Measurements from ENCODE around the gene MAP4K4.
"Not testable (repeated sequence)": the region's sequence is repeated elsewhere in the genome, so short reads cannot be mapped to it uniquely, and the experiment has no call there.

Gene MAP4K4

DNA sequence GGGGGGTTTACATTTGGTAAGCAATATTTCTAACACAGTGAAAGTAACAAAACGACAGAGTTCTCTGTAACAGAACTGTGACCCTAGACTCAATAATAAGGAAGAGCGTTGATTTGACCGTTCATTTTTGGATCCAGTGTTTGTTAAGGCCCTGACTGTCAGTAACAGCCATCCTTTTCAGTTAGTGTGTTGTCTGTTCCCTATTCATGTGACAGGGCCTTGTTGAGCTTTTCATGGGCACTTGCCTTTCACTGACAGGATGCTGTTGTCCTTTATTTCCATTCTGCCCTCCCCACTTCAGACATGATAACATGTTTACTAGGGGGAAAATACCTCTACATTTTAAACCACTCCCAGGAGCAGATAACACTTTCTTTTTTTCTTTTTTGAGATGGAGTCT, 45.8 kb downstream of the MAP4K4 start:
- DNase-seq (ENCODE audit: low spot score) = no peak

DNA sequence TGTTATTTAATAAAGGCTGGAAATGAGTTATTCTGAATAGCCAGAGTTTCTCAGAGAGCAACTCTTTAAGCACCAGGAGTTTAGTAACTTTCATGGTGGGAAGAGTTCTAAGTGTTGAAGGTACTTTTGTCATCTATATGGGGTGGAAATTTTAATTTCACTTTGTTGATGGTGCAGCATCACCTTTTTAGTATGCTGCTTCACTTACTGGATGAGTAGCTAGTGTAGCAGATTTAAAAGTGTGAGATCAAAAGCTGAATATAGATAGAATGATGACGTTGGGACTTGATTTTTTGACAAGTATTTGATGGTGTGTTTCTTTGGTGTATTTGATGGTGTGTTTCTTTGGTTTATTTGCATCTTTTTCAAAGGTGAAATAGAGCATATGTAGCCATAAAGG, 47.3 kb downstream of the MAP4K4 start:
- no peak for DNase-seq (ENCODE audit: low spot score)

DNA sequence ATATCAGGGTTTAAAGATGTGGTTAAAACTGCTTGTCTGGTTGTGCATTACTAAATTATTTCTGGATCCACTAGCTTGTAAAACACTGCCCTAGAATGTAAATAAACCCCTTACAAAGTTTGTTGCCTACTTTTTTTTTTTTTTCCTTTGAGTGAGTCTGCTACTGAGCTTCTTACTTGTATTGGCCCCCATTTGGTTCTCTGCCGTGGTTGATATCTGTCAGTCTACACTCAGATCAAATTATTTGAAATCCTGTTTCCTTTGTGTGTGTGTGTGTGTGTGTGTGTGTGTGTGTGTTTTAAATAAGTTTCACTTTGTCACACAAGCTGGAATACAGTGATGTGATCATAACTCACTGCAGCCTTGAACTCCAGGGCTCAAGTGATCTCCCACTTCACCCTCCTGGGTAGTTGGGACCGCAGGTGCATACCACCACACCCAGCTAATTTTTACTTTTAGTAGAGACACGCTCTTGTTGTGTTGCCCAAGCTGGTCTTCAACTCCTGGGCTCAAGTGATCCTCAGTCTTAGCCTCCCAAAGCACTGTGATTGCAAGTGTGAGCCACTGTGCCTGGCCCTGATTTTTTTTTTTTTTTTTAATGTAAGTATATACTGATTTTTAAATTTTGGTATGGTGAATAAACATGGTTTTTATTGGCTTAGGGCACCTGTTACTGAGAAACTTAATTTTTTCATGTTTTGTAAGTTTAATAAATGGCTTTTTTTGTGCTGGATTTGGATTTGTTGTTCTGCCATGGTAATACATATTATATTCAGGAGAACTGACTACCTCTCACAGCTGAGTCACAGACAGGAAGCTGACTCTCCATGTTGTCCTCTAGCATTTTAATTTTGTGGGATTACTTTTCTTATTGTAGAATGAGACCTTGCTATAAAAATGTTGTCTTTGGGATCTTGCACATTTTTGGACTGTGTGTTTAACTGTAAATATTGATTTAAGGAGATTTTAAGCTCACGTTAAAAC, 48.5 kb downstream of the MAP4K4 start:
- DNase-seq (ENCODE audit: low spot score) = peak; percentile 79

DNA sequence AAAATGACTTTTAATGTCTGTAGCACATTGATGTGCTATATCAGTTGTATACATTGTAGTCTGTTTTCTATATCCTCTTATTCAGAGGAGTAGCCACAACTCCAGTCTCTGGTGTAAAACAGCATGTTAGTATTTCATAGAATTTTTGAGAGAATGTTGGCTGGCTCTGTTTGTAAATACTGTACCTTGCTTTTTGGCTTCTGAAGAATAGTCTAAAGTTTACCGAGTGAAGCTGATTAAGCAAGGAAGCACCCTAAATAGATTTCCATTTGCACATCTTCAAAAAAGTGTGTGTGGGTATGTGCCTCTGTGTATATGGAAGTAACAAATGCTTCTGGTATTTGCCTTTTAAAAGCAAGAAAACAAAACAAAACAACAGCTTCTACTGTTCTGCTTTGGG, 50.5 kb downstream of the MAP4K4 start:
- no peak for DNase-seq (ENCODE audit: low spot score)

DNA sequence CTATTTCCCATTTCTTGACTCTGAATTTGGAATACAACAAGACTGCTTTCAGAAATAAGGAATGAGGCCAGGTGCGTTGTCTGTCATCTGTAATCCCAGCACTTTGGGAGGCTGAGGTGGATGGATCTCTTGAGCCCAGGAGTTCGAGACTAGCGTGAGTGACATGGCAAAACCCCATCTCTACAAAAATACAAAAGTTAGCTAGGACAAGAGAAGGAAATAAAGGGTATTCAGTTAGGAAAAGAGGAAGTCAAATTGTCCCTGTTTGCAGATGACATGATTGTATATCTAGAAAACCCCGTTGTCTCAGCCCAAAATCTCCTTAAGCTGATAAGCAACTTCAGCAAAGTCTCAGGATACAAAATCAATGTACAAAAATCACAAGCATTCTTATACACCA, 51.0 kb downstream of the MAP4K4 start:
- DNase-seq (ENCODE audit: low spot score) = not testable (repeated sequence)

DNA sequence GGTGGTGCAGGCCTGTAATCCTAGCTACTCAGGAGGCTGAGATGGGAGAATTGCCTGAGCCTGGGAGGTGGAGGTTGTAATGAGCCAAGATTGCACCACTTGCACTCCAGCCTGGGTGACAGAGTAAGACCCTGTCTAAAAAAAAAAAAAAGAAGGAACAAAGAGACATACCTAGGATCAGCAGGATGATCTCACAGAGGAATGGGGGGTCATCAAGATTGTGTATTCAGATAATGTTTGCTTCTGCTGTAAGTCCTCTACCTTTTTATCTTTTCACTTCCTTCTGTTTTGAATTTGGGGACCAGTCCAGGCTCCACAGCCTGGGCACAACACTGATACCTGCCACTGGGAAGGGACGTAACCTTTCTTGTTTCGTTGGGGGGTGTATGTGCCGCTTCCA, 53.2 kb downstream of the MAP4K4 start:
- no peak for DNase-seq (ENCODE audit: low spot score)

DNA sequence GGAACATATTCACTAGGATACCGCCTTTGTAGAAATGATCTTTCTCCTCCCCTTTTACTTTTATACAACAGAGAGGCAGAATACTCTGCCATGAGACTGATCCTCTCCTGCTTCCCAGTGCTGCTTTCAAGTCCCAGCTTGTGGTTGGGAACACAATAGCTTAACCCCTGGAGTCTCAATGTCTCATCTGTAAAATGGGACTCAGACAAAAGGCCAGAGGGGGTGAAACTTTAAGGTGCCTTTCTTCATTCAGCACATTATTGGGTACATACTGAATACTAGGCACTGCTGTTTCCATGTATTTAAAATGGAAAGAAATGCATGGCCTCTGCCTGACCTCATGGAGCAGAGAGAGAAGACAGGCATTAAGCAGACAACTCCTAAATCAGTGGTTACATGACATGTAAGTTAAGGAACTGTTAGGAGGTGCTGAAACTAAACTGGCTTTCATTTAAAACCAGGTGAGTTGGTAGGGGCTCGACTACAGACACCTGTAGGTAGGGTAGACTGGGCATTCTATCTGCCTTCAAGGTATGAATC, 53.8 kb downstream of the MAP4K4 start:
- DNase-seq (ENCODE audit: low spot score) = no peak

DNA sequence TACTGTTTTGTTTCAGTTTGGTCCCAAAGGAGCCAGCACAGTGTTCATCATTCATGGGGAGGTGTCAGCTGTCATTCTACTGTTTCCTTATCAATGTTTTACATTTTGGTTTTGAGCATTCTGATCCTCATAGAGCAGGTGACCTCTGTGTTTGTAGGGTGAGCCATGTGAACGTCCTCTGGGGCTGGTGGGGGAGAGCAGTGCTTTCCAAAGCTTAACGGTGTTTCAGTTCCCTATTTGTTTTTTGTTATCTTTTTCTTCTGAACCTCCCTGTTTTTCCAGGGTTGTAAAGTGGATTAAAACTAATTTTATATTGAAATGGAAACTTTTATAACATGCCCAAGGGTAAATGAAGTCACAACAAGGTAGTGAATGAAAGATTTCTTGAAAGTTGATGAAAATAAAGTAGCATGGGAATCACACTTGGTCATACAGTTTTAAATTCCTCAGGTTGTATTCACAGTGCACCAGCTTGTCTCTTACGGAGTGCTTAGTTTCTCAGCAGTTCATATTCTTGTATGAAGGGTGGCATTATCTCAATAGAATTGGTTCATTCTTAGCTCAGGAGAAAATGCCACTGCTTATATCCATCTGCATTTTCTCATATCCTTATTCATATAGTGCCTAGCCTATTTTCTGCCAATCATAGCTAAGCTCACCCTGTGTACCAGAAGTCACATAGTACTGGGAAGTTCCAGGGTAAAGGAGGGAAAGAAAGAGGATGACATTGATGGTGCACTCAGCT, 54.5 kb downstream of the MAP4K4 start:
- DNase-seq (ENCODE audit: low spot score) = no peak

DNA sequence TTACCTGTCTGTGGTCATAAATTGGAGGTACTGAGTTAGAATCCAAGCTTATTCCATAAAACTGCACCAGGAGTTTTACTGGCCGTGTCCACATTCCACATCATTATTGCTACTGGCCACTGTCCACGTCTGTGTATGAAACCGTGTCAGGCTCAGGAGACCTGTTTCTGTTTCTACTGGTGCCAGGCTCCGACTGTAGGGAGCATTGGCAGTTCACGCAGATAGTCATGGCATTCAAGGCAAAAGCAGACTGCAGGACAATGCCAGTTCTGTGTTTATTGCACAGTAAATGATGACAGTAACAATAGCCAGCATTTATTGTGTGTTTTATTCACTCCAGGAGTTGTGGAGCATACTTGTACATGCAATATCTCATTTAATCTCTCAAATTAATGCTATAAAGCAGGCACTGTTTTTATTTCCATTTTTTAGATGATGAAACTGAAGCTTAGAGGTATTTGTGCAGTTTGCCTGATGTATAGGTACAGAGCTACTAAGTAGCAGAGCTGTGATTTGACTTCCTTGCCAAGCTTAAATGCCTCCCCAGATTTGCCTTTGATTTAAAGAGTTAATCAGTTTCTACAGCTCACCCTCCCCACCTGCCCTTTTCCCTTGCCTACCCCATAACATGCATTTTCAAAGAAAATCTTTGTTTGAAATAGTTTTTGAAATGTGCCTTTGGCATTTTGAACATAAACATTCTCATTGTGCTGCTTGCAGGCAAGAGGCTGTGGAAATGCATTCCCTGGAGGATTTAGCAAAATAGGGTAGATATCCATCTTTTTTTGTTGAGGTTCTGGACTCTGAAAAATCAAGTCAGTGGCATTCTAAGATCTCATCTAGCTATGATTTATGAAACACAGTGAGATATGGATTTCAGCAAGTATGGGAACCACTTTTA, 55.5 kb downstream of the MAP4K4 start:
- DNase-seq (ENCODE audit: low spot score) = no peak

DNA sequence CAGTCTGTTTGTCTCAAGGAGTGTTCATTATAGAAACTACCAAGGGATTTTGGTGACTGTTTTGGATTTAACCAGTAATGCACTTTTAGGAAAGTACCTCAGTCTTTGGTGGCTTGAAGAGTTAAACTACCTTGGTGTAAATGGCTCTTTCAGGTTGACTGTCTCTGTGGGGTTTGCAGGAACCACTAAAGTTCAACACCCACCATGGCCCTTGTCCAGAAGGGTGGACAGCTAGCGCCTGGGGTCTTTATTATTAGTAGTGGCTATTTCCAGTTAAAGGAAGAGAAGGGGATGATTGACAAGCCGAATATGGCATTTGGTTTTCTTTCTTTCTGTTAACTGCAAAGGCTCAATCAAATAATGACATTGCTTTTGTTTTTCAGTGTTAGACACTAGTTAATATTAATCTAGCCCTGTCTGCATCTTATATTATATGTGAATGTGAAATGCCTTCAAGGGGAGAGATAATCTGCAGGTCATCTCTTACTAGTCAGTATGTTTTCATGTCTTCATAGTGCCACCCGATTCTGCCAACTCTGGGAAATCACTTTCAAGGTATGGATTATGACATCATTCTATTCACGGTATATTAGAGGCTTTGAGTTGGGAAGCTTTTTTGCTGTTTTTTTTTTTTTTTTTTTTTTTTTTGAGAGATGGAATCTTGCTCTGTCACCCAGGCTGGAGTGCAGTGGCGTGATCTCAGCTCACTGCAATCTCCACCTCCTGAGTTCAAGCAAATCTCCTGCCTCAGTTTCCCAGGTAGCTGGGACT, 56.4 kb downstream of the MAP4K4 start:
- no peak for DNase-seq (ENCODE audit: low spot score)

DNA sequence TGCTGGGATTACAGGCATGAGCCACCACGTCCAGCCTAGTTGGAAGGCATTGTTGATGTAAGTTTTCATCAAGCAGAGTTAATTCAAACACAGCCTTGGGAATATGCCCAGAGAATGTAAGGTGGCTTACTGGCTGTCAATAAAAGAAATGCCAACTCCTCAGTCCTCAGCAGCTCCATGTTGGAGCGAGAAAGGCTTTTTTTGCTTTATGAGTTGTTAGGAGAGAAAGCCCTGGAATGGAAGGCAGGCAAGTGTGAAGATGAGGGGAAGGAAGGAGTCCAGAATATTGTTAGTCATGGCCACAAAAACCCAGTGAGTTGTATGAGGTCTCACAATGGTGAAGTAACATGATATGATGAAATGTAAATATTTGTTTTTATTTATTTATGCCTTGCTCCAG, 57.1 kb downstream of the MAP4K4 start:
- peak; percentile 68 for DNase-seq (ENCODE audit: low spot score)

DNA sequence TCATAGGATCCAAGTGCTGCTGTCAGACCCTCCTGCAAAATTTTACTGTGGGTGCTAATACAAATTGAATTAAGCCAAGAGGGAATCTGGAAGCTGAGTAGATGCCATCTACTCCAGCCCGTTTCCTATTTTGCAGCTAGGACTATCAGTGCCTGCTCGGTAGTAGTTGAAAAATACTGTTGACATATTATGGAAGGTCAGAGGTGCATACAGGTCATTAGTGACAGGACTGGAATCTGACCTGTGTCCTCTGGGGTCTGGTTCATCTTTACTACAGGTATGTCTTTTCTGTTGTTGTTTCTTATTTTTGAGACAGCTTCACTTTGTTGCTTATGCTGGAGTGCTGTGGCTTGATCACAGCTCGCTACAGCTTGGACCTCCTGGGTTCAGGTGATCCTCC, 58.8 kb downstream of the MAP4K4 start:
- DNase-seq (ENCODE audit: low spot score) = no peak

DNA sequence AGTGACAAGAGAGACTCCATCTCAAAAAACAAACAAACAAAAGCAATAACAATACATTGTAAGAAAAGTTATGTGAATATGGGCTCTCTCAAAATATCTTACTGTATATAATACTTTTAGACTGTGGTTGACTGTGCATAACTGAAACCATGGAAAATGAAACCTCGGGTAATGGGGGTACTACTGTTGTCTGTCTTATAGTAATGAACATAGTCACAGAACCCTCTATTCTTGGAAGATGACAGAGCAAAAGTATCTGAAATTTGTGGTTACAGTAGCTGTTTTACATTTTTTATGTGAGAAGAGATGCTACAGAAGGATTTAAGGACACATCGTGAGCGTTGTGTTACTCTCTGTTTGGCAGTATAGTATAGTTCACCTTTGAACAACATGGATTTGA, 60.5 kb downstream of the MAP4K4 start:
- DNase-seq (ENCODE audit: low spot score) = no peak

DNA sequence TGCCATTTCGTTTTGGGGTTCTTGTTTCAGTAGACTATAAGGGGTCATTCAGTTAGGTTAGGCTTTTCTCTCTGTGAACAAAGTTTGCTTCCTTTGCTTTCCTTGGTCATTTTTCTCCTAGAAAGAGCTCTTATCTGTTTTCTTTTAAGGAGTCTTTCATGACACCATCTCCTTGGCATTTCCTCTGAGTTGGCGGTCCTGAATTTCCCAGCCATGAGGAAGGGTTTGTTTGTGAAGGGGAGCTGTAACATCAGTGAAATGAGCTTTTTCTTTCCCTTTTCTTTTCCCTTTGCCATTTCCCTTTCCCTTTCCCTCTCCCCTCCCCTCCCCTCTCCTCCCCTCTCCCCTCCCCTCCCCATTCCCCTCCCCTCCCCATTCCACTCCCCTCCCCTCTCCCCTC, 61.7 kb downstream of the MAP4K4 start:
- peak; percentile 92 for DNase-seq (ENCODE audit: low spot score)

DNA sequence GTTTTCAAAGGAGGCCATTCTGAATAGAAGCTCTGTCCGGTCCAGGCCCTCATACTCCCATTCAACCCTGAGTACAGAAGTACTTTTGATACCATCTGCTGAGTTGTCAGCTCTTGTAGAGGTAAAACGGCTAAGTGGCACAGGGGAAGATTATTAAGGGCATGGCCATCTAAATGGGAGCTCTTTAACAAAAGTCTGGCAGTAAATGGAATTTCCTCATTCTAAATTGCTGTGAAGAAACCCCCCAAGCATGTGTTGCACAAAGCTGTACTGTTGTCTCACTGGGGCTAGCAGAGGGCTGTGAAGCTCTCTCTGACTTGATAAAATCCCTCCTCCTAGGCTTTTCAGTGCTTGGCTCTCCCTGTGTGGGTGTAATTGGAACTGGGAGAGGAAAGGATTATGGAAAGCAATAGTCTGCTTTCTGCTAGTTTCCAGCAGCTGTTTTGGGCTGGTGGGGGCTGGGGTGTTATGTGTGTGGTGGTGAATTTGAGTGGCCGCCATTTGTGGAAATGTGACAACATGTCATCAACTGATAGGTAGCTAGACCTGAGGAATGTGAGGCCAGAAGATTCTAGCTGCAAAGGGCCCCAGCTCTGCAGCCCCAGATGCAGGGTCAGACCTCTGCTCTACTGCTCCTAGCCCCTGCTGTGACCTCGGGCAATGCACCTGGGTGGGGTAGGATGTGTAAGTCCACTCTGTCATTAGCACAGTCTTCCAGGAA, 65.1 kb downstream of the MAP4K4 start:
- DNase-seq (ENCODE audit: low spot score) = no peak

DNA sequence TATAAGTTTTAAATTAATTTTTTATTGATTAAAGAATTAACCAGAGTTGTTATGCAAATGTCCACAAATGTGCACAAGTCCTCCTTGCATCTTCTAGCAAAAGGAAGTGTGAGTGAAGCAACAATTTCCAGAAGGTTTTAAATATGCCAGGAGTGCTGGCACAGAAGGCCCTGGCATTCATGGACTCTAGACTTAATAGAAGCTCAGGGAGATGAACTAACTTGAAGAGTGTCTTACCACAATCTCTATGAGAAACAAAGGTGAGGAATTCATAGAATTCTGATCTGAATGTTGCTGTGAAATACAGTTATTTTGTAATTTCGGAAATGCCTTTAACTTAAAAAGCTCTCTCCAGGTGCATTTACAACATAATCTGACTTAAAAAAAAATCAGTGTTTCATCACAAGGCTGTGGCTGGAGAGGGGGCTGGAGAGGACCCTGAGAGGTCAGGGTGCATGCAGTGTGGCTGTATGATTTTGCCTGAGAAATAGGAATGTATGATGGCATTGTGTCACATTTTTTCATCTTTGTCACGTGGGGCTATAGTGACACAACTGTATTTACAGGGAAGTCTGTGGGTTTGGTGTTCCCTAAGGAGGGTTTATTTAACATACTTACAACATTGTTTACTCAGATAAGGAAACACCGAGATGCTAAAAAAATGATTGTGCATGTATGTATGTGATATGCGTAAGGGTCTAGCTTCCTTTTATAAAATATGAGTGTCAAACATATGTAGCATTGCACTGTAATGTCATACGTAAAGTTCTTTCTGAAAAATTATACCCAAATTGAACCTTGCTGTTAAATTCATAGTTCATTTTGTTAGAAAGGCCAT, 66.2 kb downstream of the MAP4K4 start:
- no peak for DNase-seq (ENCODE audit: low spot score)

DNA sequence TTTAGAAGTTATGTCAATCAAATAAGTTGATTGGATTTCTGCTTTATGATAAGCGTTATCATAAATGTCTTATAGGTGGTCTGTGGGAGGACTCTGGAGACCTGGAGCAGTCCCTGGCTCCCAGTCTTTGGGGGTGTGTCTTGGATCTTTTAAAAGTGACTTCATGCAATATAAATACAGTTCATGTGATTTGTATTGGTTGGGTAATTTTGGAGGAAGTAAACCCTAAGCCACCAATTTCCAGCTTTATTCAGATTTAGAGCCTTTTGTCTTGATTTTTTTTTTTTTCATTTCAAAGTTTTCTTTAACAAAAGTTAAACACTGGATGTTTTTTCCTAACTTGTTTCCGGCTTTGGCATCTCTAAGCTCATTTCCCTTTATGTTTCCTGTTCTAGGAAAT, 68.8 kb downstream of the MAP4K4 start:
- DNase-seq (ENCODE audit: low spot score) = no peak

DNA sequence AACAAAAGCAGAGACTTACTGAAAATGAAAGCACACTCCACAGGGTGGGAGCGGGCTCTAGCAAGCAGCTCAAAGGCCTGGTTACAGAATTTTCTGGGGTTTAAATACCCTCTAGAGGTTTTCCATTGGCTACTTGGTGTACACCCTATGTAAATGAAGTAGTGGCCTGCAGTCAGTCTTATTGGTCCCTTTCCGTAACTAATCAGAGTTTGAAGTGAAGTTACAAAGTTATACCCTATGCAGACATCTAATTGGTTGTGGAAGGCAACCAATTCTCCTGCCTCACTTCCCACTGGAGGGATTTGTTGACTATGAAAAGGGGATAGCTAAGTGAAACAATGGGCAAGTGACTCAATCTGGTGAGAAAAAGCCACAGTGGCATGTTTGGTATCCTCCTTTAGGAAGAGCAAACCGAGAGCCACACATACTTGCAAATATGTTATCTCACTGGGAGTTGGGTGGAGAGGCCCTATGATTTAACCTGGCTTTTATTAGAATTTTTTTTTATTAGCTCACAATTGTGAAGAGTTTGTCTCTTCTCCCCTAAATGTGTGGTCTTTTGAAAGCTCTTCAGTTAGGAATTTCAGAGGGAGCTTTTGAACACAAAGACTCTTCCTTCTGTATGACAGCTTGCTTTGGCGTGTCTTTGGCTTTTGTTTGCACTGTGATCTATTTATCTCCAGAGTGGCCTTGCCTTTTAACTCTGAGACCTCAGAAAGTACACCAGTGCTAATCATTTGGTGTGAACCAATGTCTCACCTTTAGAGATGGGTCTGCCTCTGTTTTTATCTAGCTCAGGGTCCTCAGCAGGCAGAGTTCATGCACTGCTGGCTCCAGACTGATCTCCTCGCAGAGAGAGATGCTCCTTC, 69.6 kb downstream of the MAP4K4 start:
- peak; percentile 84 for DNase-seq (ENCODE audit: low spot score)
